ENCODE data around the gene ZFR.

ZFR gene

DNA sequence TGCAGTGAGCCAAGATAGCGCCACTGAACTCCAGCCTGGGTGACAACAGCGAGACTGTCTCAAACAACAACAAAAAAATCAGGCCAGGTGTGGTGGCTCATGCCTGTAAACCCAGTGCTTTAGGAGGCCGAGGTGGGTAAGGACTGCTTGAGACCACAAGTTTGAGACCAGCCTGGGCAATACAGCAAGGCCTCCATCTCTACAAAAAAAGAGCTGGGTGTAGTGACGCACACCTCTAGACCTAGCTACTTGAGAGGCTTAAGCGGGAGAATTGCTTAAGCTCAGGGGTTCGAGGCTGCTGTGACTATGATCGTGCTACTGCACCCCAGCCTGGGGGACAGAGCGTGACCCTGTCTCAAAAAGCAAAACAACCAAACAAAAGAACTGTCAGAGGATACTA lies 91.9 kb downstream of the ZFR start:
- Histone ChIP-seq H3K27me3 (ENCODE audit: control insufficient read depth in 1 of 2, insufficient read depth in 2 of 2, low read length in 2 of 2) (no peaks in the 10 kb centered on the region), H3K36me3 (ENCODE audit: insufficient read depth, low read length) (peaks cover 17% of the 10 kb centered on the region), H3K27ac (ENCODE audit: low read depth, low read length) (no peak overlapping the region), H3K9me3 (ENCODE audit: low read length) (no peaks in the 10 kb centered on the region), H3K9ac (ENCODE audit: low read length) (no peak overlapping the region), H3K4me1 (ENCODE audit: insufficient read depth, low read length) (no peaks in the 10 kb centered on the region), H3K4me3 (ENCODE audit: low read depth in 1 of 2, low read length in 2 of 2) (no peak overlapping the region)

DNA sequence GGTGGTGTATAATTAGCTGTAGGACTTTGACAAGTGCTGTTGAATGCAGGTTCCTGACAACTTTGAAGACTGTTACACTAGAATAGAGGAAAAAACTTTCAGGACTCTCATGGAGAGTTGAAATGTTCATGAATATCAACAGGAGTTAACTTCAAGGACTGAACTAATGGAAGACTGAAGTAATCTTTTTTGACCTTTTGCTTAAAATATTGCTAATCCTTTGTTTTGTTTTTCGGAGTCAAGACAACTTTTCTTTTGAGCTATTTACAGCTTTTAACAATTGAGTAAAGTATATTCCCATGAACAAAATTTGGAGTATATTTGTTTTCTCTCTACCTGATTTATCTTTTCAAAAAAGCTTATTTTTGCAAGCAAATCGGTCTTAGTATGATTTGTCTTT lies 97.7 kb downstream of the ZFR start:
- no peak overlapping the region for H3K27ac ChIP-seq (ENCODE audit: low read depth, low read length)
- no peak overlapping the region for H3K4me3 ChIP-seq (ENCODE audit: low read depth in 1 of 2, low read length in 2 of 2)
- H3K4me1 ChIP-seq (ENCODE audit: insufficient read depth, low read length), result no peaks in the 10 kb centered on the region
- H3K9me3 ChIP-seq (ENCODE audit: low read length), result no peaks in the 10 kb centered on the region
- H3K36me3 ChIP-seq (ENCODE audit: insufficient read depth, low read length), result no peaks in the 10 kb centered on the region
- no peak overlapping the region for H3K9ac ChIP-seq (ENCODE audit: low read length)
- no peaks in the 10 kb centered on the region for H3K27me3 ChIP-seq (ENCODE audit: control insufficient read depth in 1 of 2, insufficient read depth in 2 of 2, low read length in 2 of 2)

DNA sequence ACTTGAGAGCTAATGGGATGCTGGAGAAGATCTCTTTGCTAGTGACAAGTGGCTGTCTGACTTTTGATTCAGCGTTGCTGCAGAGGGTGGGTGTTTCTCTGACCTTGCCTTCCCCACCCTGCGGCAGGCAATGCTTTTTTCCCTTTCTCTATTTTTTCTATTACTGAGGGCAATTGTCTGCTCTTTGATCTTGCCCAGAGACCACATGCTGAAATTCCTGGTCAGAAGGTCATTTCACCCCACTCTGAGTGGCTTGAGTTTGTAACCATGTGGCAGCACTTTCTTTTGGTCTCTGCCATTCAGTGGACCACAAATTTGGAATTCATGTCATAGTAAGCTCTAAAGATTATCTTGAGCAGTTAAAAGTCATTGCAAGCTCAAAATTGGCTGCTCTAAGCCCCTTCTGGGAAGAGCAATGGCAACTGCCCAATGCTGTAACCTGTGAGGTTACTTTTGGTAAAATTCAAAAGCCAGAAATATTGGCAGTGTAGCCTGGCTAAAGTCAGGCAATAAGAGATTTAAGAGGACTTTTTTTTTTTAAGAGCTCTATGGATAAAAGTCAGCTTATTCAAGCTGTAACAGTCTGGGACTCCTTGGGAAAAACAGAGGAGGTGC lies 101.4 kb downstream of the ZFR start:
- Histone ChIP-seq H3K4me3 (ENCODE audit: low read depth in 1 of 2, low read length in 2 of 2) (no peak overlapping the region), H3K4me1 (ENCODE audit: insufficient read depth, low read length) (no peaks in the 10 kb centered on the region), H3K36me3 (ENCODE audit: insufficient read depth, low read length) (no peaks in the 10 kb centered on the region), H3K9ac (ENCODE audit: low read length) (no peak overlapping the region), H3K9me3 (ENCODE audit: low read length) (no peaks in the 10 kb centered on the region), H3K27ac (ENCODE audit: low read depth, low read length) (no peak overlapping the region), H3K27me3 (ENCODE audit: control insufficient read depth in 1 of 2, insufficient read depth in 2 of 2, low read length in 2 of 2) (no peaks in the 10 kb centered on the region)

DNA sequence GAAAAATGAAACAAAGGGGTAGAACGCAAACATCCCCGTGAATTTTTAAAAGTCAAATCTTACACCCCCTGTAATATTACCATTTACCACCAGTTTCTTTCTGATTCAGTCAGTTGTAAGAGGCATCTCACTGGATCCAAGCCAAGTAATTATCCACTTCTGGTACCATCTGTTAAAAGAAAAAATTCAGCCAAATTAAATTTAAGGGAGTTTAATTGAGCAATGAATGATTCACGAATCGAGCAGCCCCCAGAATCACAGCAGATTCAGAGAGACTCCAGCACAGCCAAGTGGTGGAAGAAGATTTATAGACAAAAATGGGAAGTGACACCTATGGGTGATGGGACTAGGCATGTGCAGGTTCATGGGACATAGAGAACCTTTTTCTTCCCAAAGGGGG lies 101.9 kb downstream of the ZFR start:
- Histone ChIP-seq H3K27me3 (ENCODE audit: control insufficient read depth in 1 of 2, insufficient read depth in 2 of 2, low read length in 2 of 2) (no peaks in the 10 kb centered on the region), H3K9ac (ENCODE audit: low read length) (no peak overlapping the region), H3K4me3 (ENCODE audit: low read depth in 1 of 2, low read length in 2 of 2) (no peak overlapping the region), H3K9me3 (ENCODE audit: low read length) (no peaks in the 10 kb centered on the region), H3K4me1 (ENCODE audit: insufficient read depth, low read length) (no peaks in the 10 kb centered on the region), H3K27ac (ENCODE audit: low read depth, low read length) (no peak overlapping the region), H3K36me3 (ENCODE audit: insufficient read depth, low read length) (no peaks in the 10 kb centered on the region)

DNA sequence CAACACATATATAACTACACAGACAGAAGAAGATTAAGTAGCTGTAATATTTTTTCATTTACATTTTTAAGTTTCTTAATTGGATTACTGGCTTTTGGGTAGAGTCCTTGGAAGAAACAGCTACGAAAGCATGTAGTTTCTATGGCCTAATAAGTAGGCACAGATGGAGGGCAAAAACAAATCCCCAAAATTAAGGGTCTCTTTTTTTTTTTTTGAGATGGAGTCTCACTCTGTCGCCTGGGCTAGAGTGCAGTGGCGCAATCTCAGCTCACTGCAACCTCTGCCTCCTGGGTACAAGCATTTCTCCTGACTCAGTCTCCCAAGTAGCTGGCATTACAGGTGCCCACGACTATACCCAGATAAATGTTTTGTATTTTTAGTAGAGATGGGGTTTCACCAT lies 104.7 kb downstream of the ZFR start:
- Histone ChIP-seq H3K4me1 (ENCODE audit: insufficient read depth, low read length) (no peaks in the 10 kb centered on the region), H3K9me3 (ENCODE audit: low read length) (no peaks in the 10 kb centered on the region), H3K4me3 (ENCODE audit: low read depth in 1 of 2, low read length in 2 of 2) (no peak overlapping the region), H3K27ac (ENCODE audit: low read depth, low read length) (no peak overlapping the region), H3K36me3 (ENCODE audit: insufficient read depth, low read length) (no peaks in the 10 kb centered on the region), H3K9ac (ENCODE audit: low read length) (no peak overlapping the region), H3K27me3 (ENCODE audit: control insufficient read depth in 1 of 2, insufficient read depth in 2 of 2, low read length in 2 of 2) (no peaks in the 10 kb centered on the region)

DNA sequence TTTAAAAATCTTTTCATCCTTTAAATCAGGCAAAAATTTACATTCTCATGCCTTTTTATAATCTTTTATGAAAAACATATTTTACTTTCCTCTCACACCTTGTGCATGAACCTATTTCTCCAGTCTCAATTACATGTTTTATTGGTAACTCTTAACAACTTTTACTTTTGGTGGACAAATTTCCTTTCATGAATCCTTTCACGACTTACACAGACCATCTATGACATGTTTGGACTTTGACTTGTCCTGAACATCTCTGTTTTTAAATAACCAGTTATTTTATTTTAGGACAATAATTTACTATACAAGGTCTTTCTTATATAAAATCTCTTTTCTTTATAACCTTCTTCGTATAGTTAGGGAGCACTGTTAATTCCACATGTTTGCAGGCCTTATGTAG lies 105.3 kb downstream of the ZFR start:
- H3K27me3 ChIP-seq (ENCODE audit: control insufficient read depth in 1 of 2, insufficient read depth in 2 of 2, low read length in 2 of 2), result no peaks in the 10 kb centered on the region
- H3K36me3 ChIP-seq (ENCODE audit: insufficient read depth, low read length), result no peaks in the 10 kb centered on the region
- no peaks in the 10 kb centered on the region for H3K4me1 ChIP-seq (ENCODE audit: insufficient read depth, low read length)
- H3K27ac ChIP-seq (ENCODE audit: low read depth, low read length), result no peak overlapping the region
- no peaks in the 10 kb centered on the region for H3K9me3 ChIP-seq (ENCODE audit: low read length)
- H3K4me3 ChIP-seq (ENCODE audit: low read depth in 1 of 2, low read length in 2 of 2), result no peak overlapping the region
- H3K9ac ChIP-seq (ENCODE audit: low read length), result no peak overlapping the region

DNA sequence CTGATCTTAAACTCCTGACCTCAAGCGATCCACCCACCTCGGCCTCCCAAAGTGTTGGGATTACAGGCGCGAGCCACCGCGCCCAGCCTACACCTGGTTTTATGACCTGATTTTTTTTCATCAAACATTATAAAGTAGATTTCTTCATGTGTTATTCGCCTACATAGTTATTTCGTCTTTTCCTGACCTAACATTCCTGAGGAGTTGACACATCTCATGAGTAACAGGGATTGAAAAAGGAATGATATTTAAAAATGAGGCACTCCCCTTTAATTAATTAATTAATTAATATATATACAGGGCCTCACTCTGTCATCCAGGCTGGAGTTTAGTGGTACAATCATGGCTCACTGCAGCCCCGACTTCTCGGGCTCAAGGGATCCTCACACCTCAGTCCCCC lies 111.6 kb downstream of the ZFR start:
- Histone ChIP-seq H3K4me3 (ENCODE audit: low read depth in 1 of 2, low read length in 2 of 2) (no peak overlapping the region), H3K27ac (ENCODE audit: low read depth, low read length) (no peak overlapping the region), H3K27me3 (ENCODE audit: control insufficient read depth in 1 of 2, insufficient read depth in 2 of 2, low read length in 2 of 2) (no peaks in the 10 kb centered on the region)

DNA sequence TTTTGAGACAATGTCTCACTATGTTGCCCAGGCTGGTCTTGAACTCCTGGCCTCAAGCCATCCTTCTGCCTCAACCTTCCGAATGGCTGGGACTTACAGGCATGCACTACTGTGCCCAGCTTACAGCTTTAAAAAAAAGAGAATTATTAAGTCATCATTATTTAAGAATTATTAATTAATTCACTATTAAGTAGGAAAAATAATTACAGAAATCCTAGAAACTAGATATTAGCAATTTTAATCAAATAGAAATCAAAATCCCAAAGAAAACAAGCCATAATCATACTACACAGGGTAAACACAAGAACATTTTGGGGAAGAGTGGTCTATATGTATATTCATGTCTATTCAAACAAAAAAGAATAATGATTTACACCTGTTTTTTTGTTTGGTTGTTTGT lies 112.2 kb downstream of the ZFR start:
- Histone ChIP-seq H3K27me3 (ENCODE audit: control insufficient read depth in 1 of 2, insufficient read depth in 2 of 2, low read length in 2 of 2) (no peaks in the 10 kb centered on the region), H3K9me3 (ENCODE audit: low read length) (no peaks in the 10 kb centered on the region), H3K27ac (ENCODE audit: low read depth, low read length) (no peak overlapping the region), H3K4me3 (ENCODE audit: low read depth in 1 of 2, low read length in 2 of 2) (no peak overlapping the region), H3K9ac (ENCODE audit: low read length) (no peak overlapping the region), H3K36me3 (ENCODE audit: insufficient read depth, low read length) (no peaks in the 10 kb centered on the region), H3K4me1 (ENCODE audit: insufficient read depth, low read length) (peaks cover 11% of the 10 kb centered on the region)

More for the DNA sequence above, 111.6 kb downstream of the ZFR start:
- H3K36me3 ChIP-seq (ENCODE audit: insufficient read depth, low read length), result no peaks in the 10 kb centered on the region
- H3K4me1 ChIP-seq (ENCODE audit: insufficient read depth, low read length), result peaks cover 11% of the 10 kb centered on the region
- H3K9ac ChIP-seq (ENCODE audit: low read length), result no peak overlapping the region
- no peaks in the 10 kb centered on the region for H3K9me3 ChIP-seq (ENCODE audit: low read length)

DNA sequence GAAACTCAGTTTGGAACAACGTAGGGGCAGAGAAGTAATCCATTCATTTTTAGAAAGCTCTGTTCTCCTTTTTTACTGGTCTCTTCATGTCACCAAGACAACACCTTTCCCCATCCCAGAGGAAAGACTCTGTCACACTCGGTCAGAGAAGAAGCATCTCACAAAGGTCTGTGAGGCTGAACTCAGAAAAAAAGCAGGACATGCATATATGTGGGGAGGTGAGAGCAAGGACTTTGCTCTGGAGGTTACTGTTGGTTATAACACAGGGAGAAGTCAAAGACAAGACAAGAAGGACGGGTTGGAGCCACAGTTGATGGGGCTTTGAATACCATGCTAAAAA lies 112.6 kb downstream of the ZFR start:
- Histone ChIP-seq H3K9me3 (ENCODE audit: low read length) (no peaks in the 10 kb centered on the region), H3K4me1 (ENCODE audit: insufficient read depth, low read length) (peaks cover 11% of the 10 kb centered on the region), H3K27ac (ENCODE audit: low read depth, low read length) (no peak overlapping the region), H3K4me3 (ENCODE audit: low read depth in 1 of 2, low read length in 2 of 2) (peak overlapping the region in 1 of 2 donors; percentile 8), H3K36me3 (ENCODE audit: insufficient read depth, low read length) (no peaks in the 10 kb centered on the region), H3K27me3 (ENCODE audit: control insufficient read depth in 1 of 2, insufficient read depth in 2 of 2, low read length in 2 of 2) (no peaks in the 10 kb centered on the region), H3K9ac (ENCODE audit: low read length) (no peak overlapping the region)

DNA sequence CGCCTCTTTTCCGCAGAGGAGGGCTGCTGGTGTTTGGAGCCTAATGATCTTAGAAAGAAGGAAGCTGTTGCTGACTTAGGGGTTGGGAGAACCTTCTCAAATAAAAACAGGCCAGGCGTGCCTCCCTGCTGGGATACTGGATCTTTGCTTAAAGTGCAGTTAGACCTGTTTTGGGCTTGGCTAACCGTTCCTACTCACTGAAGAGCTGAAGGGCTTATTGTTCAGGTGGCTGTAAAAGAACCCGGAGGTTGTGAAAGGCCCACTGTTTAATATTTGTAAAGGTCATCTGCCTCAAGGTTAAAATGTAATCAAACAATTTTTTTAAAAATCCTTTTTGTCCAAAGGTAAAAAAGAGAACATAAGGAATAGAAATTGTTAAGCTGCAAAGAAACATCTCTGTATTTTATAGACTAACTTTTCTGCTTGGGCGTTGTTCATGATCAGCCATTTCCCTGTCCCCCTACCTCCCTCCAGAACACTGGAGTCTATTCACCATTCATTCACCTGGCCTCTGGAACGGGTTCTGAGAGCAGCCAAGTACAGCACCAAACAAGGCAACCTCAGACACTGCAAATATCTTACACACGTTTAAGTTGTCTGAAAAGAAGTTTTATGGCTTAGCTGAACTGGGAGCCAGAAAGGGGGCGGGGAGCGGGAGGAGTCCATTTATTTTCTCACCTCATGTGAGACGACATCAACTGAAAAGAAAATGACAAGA lies 113.2 kb downstream of the ZFR start:
- peak overlapping the region in 1 of 2 donors; percentile 8 for H3K4me3 ChIP-seq (ENCODE audit: low read depth in 1 of 2, low read length in 2 of 2)
- H3K27ac ChIP-seq (ENCODE audit: low read depth, low read length), result no peak overlapping the region
- H3K27me3 ChIP-seq (ENCODE audit: control insufficient read depth in 1 of 2, insufficient read depth in 2 of 2, low read length in 2 of 2), result no peaks in the 10 kb centered on the region
- H3K4me1 ChIP-seq (ENCODE audit: insufficient read depth, low read length), result peaks cover 11% of the 10 kb centered on the region
- no peak overlapping the region for H3K9ac ChIP-seq (ENCODE audit: low read length)
- no peaks in the 10 kb centered on the region for H3K36me3 ChIP-seq (ENCODE audit: insufficient read depth, low read length)
- H3K9me3 ChIP-seq (ENCODE audit: low read length), result no peaks in the 10 kb centered on the region

DNA sequence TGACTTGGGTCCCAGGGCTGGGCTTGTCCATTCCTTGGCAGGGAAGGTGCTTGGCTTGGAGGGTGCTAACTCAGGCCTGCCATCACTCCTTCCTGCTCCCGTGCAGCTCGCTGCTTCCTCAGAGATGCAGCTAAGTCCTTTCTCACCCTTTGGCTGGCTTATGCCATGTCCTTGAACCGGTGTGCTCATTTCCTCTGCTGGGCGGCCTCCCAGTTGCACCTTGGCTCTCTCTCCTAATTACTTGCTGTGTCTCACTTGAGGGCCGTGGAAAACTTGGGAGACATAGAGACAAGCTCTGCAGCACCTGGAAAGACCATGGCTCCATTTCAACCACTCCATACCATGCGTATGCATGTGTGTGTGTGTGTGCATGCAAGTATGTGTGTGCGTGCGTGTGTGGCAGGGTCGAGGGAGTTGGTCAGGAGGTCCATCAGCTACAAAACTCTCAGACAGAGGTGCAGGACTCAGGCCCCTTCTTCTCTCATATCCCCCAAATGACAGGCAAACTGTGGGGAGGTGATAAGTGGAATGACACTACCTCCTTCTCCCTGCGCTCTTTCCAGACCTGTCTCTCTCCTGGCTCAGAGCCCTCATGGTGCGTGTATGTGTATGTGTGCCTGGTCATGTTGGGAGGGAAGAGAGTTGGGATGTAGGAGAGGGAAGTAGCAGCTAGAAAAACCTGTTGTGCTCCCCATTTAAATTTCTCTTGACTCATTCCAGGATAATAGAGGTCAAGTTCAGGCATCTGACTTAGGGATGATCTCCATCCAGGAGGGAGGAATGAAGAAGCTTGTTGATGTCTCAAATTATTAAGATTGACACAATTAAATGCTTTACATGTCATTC lies 114.2 kb downstream of the ZFR start:
- Histone ChIP-seq H3K27ac (ENCODE audit: low read depth, low read length) (no peak overlapping the region), H3K4me3 (ENCODE audit: low read depth in 1 of 2, low read length in 2 of 2) (no peak overlapping the region), H3K9ac (ENCODE audit: low read length) (no peak overlapping the region)

More for the DNA sequence above, 114.2 kb downstream of the ZFR start:
- Histone ChIP-seq H3K27me3 (ENCODE audit: control insufficient read depth in 1 of 2, insufficient read depth in 2 of 2, low read length in 2 of 2) (no peaks in the 10 kb centered on the region), H3K36me3 (ENCODE audit: insufficient read depth, low read length) (no peaks in the 10 kb centered on the region), H3K4me1 (ENCODE audit: insufficient read depth, low read length) (peaks cover 11% of the 10 kb centered on the region), H3K9me3 (ENCODE audit: low read length) (no peaks in the 10 kb centered on the region)

All from muscle layer of colon (tissue), 2 donors.